Fibroblast of mammary gland (primary cell): ENCODE results near the gene GCHFR.

Experiments
- DNase-seq: peaks from one replicate; pipeline ENCODE4 v3.0.0-alpha.2; 2010; ENCODE audit warnings: low read depth
- H3K4me3 ChIP-seq: 2 replicates; pipeline ENCODE4 v1.5.1; 2011; ENCODE audit warnings: low read depth, mild to moderate bottlenecking, low read length, moderate library complexity; ENCODE audit not compliant: control insufficient read depth
- TF ChIP-seq, protein P1 (sequence below): conservative IDR thresholded peaks from 2 replicates; pipeline ENCODE4 v1.5.1; 2011; ENCODE audit warnings: low read depth, low read length, inconsistent platforms; ENCODE audit not compliant: control insufficient read depth, insufficient read depth

Gene GCHFR

DNA sequence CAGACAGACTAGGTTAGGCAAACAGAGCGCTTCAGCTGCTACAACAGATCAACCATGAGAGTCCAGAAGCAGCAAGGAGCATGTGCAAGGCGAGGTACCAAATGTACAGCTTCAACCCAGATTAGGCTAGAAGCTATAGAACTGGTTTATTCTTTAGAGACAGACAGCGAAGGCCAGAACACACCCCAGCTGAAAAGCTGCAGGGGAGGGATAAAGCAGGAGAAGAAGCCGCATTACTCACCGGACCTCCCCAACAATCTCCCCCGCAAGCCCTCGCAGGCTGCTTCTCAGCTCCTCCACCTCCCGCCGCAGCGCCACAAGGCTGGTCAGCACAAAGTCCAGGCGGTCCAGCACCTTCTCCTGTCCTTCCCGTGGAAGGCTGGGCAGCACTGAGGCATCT, 12.1 kb upstream of the GCHFR start:
- no peak overlapping the region for H3K4me3 ChIP-seq
- TF ChIP-seq, protein P1, sequence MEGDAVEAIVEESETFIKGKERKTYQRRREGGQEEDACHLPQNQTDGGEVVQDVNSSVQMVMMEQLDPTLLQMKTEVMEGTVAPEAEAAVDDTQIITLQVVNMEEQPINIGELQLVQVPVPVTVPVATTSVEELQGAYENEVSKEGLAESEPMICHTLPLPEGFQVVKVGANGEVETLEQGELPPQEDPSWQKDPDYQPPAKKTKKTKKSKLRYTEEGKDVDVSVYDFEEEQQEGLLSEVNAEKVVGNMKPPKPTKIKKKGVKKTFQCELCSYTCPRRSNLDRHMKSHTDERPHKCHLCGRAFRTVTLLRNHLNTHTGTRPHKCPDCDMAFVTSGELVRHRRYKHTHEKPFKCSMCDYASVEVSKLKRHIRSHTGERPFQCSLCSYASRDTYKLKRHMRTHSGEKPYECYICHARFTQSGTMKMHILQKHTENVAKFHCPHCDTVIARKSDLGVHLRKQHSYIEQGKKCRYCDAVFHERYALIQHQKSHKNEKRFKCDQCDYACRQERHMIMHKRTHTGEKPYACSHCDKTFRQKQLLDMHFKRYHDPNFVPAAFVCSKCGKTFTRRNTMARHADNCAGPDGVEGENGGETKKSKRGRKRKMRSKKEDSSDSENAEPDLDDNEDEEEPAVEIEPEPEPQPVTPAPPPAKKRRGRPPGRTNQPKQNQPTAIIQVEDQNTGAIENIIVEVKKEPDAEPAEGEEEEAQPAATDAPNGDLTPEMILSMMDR = no peak
- no peak for DNase-seq

DNA sequence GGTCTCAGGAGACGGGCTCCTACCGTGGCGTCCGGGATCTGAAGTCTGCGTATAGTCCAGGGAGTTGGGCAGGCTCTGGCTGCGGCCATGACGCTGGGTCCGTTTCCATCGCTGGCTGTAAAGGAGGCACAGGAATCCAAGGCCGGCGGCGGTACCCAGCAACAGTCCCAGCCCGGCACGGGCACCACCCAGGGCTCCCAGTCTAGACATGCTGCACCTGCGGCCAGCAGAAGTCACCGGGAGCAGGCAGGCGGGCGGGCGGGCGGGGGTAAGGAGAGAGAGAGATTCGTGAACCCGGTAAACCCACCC, 9.3 kb upstream of the GCHFR start:
- peak; percentile 14 for DNase-seq
- TF ChIP-seq, protein P1 = no peak
- H3K4me3 ChIP-seq = peak overlapping the region; percentile 92

DNA sequence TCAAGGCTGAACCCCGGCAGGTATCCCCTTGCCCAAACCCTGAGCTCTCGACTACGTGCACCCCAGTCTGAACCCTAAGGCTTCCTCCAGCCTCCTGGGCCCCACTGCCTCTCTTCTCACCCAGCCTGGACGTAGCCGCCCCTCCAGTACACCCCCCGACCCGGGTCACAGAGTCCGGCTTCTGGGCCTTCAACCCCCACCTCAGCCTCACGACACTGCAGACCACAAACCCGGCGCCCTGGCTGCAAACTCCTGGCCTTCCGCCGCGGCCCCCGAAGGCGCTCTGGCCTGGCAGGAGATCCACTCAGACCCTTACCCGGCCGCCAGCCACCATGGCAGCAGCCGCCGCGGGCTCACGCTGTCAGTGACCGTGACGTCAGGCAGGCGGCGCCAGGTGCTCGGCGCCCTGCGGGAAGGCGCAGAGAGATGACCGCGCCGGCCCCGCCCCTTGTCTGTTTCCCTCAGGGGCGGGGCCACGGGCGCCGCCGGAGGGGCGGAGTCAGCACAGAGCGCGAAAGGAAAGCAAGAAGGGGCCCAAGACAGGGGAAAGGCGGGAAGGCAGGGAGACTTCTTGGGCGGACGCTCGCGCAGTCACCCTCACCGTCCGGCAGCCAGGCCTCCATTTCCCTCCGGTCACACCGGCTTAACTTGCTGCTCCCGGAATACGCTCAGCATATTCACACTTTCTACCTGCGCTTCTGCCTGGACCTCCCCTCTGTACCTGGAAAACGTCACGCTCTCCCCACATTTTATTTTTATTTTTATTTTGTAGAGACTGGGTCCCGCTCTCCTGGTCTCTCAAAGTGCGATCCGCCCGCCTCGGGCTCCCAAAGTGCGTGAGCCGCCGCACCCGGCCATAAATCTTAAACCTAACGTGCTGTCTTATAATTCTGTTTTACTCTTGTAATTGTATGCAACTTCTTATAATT, 8.7 kb upstream of the GCHFR start, which contains the start of gene RMDN3:
TSS of gene RMDN3 (minus strand) at position 372 of the 929 bp plus-strand sequence. CDS start 471 bp downstream, outside the sequence.
- H3K4me3 ChIP-seq = peak within 1 kb of the TSS; percentile 92
- TF ChIP-seq, protein P1 = no peak
- peak; percentile 84 for DNase-seq

DNA sequence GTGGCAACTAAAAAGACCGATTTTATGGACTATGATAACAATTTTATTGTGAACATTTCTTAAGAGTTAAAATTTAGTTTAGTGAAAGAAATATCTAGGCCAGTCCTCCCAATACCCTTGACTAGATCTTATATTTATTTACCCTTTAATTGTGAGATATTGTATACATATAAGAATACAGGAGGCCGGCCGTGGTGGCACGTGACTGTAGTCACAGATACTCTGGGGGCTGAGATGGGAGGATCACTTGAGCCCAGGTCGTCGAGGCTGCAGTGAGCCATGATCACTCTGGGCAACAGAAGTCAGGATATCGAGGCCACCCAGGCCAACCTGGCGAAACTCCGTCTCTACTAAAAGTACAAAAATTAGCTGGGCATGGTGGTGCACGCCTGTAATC, 8.1 kb upstream of the GCHFR start:
- DNase-seq = no peak
- TF ChIP-seq, protein P1 = no peak
- H3K4me3 ChIP-seq = peak overlapping the region; percentile 92

DNA sequence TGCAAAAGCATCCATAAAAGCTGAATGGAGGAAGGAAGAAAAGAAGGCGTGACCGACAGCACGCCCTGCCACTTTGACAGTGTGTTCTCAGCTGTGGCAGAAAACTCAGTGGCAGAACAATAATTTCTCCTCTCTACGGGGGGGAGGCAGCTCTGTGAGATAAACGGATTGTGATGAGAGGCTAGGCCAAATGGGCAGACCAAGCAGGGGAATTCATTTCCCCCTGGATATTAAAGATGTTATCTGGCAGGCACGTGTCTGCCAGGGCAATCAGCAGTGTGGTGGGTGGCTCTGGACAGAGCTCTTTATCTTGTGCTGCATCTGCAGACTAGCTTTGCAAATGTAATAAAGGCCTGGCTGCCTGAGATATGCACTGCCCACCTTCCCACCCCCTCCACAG, 6.9 kb upstream of the GCHFR start:
- DNase-seq = no peak
- no peak overlapping the region for H3K4me3 ChIP-seq
- TF ChIP-seq, protein P1 = no peak

DNA sequence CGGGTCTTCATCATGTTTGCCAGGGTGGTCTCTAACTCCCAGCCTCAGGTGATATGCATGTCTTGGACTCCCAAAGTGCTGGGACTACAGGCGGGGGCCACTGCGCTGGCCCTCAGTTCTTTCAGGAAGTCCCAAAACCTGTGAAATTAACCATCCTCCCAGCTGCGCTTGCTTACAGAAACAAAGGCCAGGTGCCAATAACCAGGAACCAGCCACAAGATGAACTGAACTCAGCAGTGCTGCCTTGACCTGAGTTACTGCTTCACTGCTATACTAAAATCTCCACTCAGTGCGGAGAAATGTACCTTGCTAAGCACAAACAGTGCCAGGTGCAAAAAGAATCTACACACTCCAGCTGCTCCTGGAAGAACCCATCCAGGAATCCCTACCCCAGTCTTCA, 3.9 kb upstream of the GCHFR start:
- TF ChIP-seq, protein P1 = no peak
- H3K4me3 ChIP-seq = no peak overlapping the region
- no peak for DNase-seq
